ENCODE measurements around the gene ALDOB. TPM values are rescaled to one million over a fixed set of nuclear protein-coding genes. Genes with fewer than 3 reads are reported as not detected.
A peak's percentile ranks its signal among the peaks of the same experiment; 100 is the strongest.

The ALDOB gene
- total and polyA plus RNA-seq, 4 donors: 527 to 2,132 (median 1,808) TPM

DNA sequence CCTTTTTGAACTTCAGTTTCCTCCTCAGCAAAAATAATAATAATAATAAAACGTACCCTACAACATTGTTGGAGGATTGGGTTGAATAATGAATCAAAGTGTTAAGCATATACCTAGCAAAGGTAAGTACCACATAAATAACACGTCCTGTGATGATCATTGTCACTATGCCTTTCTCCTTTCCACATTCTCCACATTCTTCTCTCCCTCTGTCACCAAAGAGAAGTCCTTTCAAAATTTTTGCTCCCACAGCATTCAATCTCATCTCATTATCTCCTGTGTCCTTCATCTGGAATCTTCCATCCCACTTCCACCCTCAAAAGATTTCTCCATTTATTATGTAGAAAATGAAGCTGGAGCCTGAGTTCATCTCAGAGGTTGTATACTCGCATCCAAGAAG lies 7.2 kb upstream of the ALDOB start:
- 42% methylated on average over 3 of the region's 3 CpGs for WGBS
- no peak for DNase-seq (ENCODE audit: low spot score)
- H3K27ac ChIP-seq (ENCODE audit: low read depth in 1 of 2, low read length in 2 of 2): peak overlapping the region; percentile 91 to 94
- no peak for TF ChIP-seq EGR1 (IDR thresholded peaks at IDR 0.05; ENCODE audit: low read depth in 2 of 2)
- TF ChIP-seq HNF4G (IDR thresholded peaks at IDR 0.05): peak; percentile 4
- H3K27me3 ChIP-seq (ENCODE audit: control insufficient read depth in 4 of 4, insufficient read depth in 4 of 4, low read length in 3 of 4): no peaks in the 10 kb centered on the region
- peak overlapping the region; percentile 71 to 87 for H3K9ac ChIP-seq (ENCODE audit: low read depth in 1 of 2, low read length in 2 of 2)
- H3K4me1 ChIP-seq (ENCODE audit: control insufficient read depth in 4 of 4, insufficient read depth in 4 of 4, low read length in 3 of 4): peaks cover 4 to 52% (median 23%) of the 10 kb centered on the region in 4 donors
- no peaks in the 10 kb centered on the region for H3K9me3 ChIP-seq (ENCODE audit: control insufficient read depth in 4 of 4, low read length in 3 of 4)
- H3K4me3 ChIP-seq (ENCODE audit: low read depth in 1 of 3, low read length in 3 of 3): peak overlapping the region in 2 of 3 donors; percentile 11 to 32
- no peaks in the 10 kb centered on the region for H3K36me3 ChIP-seq (ENCODE audit: control insufficient read depth in 4 of 4, insufficient read depth in 3 of 4, low read depth in 1 of 4, low read length in 3 of 4)

DNA sequence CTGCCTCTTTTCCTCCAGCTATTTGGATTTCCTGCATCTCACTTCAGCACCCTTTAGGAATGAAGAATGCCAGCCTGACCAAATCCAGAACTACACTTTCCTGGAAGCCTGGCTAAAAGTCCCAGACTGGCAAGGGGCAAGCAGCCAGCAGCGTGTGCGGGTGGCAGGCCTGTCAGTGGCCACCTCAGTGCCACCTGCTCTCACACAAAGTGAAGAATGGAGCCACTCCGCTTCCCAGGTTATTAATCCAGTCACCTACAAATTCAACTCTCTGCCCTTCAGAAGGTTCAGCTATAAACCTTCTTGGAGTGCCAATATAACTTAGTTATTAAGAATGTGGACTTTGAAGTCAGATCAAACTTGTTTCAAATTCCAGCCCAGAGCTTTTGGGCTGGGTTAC lies 6.7 kb upstream of the ALDOB start:
- Histone ChIP-seq H3K9ac (ENCODE audit: low read depth in 1 of 2, low read length in 2 of 2) (peak overlapping the region; percentile 71 to 87), H3K36me3 (ENCODE audit: control insufficient read depth in 4 of 4, insufficient read depth in 3 of 4, low read depth in 1 of 4, low read length in 3 of 4) (no peaks in the 10 kb centered on the region), H3K27me3 (ENCODE audit: control insufficient read depth in 4 of 4, insufficient read depth in 4 of 4, low read length in 3 of 4) (no peaks in the 10 kb centered on the region), H3K27ac (ENCODE audit: low read depth in 1 of 2, low read length in 2 of 2) (peak overlapping the region; percentile 91 to 94), H3K4me1 (ENCODE audit: control insufficient read depth in 4 of 4, insufficient read depth in 4 of 4, low read length in 3 of 4) (peaks cover 4 to 56% (median 23%) of the 10 kb centered on the region in 4 donors), H3K9me3 (ENCODE audit: control insufficient read depth in 4 of 4, low read length in 3 of 4) (no peaks in the 10 kb centered on the region), H3K4me3 (ENCODE audit: low read depth in 1 of 3, low read length in 3 of 3) (peak overlapping the region in 2 of 3 donors; percentile 16 to 50)
- TF ChIP-seq, protein P1, sequence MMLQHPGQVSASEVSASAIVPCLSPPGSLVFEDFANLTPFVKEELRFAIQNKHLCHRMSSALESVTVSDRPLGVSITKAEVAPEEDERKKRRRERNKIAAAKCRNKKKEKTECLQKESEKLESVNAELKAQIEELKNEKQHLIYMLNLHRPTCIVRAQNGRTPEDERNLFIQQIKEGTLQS (IDR thresholded peaks at IDR 0.05): no peak
- TF ChIP-seq GABPA (IDR thresholded peaks at IDR 0.05 in 1 of 2, conservative IDR thresholded peaks at IDR 0.05 in 1 of 2): no peak
- TF ChIP-seq, protein P2, sequence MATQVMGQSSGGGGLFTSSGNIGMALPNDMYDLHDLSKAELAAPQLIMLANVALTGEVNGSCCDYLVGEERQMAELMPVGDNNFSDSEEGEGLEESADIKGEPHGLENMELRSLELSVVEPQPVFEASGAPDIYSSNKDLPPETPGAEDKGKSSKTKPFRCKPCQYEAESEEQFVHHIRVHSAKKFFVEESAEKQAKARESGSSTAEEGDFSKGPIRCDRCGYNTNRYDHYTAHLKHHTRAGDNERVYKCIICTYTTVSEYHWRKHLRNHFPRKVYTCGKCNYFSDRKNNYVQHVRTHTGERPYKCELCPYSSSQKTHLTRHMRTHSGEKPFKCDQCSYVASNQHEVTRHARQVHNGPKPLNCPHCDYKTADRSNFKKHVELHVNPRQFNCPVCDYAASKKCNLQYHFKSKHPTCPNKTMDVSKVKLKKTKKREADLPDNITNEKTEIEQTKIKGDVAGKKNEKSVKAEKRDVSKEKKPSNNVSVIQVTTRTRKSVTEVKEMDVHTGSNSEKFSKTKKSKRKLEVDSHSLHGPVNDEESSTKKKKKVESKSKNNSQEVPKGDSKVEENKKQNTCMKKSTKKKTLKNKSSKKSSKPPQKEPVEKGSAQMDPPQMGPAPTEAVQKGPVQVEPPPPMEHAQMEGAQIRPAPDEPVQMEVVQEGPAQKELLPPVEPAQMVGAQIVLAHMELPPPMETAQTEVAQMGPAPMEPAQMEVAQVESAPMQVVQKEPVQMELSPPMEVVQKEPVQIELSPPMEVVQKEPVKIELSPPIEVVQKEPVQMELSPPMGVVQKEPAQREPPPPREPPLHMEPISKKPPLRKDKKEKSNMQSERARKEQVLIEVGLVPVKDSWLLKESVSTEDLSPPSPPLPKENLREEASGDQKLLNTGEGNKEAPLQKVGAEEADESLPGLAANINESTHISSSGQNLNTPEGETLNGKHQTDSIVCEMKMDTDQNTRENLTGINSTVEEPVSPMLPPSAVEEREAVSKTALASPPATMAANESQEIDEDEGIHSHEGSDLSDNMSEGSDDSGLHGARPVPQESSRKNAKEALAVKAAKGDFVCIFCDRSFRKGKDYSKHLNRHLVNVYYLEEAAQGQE (IDR thresholded peaks at IDR 0.05): peak; percentile 32
- peak; percentile 13 for TF ChIP-seq HNF4G (IDR thresholded peaks at IDR 0.05)
- no peak for TF ChIP-seq FOXA1 (IDR thresholded peaks at IDR 0.05)
- TF ChIP-seq RAD21 (IDR thresholded peaks at IDR 0.05): no peak
- peak; percentile 37 for TF ChIP-seq YY1 (IDR thresholded peaks at IDR 0.05)
- TF ChIP-seq, protein P3, sequence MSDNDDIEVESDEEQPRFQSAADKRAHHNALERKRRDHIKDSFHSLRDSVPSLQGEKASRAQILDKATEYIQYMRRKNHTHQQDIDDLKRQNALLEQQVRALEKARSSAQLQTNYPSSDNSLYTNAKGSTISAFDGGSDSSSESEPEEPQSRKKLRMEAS (IDR thresholded peaks at IDR 0.05): peak; percentile 36
- TF ChIP-seq, protein P4, sequence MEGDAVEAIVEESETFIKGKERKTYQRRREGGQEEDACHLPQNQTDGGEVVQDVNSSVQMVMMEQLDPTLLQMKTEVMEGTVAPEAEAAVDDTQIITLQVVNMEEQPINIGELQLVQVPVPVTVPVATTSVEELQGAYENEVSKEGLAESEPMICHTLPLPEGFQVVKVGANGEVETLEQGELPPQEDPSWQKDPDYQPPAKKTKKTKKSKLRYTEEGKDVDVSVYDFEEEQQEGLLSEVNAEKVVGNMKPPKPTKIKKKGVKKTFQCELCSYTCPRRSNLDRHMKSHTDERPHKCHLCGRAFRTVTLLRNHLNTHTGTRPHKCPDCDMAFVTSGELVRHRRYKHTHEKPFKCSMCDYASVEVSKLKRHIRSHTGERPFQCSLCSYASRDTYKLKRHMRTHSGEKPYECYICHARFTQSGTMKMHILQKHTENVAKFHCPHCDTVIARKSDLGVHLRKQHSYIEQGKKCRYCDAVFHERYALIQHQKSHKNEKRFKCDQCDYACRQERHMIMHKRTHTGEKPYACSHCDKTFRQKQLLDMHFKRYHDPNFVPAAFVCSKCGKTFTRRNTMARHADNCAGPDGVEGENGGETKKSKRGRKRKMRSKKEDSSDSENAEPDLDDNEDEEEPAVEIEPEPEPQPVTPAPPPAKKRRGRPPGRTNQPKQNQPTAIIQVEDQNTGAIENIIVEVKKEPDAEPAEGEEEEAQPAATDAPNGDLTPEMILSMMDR (IDR thresholded peaks at IDR 0.05; ENCODE audit: low read depth, low read length, missing input control): no peak
- no peak for TF ChIP-seq EGR1 (IDR thresholded peaks at IDR 0.05; ENCODE audit: low read depth in 2 of 2)
- no peak for TF ChIP-seq JUND (IDR thresholded peaks at IDR 0.05)
- peak; percentile 63 to 74 for TF ChIP-seq HNF4A (conservative IDR thresholded peaks at IDR 0.05)
- peak; percentile 84 for TF ChIP-seq TAF1 (conservative IDR thresholded peaks at IDR 0.05)
- TF ChIP-seq, protein P5, sequence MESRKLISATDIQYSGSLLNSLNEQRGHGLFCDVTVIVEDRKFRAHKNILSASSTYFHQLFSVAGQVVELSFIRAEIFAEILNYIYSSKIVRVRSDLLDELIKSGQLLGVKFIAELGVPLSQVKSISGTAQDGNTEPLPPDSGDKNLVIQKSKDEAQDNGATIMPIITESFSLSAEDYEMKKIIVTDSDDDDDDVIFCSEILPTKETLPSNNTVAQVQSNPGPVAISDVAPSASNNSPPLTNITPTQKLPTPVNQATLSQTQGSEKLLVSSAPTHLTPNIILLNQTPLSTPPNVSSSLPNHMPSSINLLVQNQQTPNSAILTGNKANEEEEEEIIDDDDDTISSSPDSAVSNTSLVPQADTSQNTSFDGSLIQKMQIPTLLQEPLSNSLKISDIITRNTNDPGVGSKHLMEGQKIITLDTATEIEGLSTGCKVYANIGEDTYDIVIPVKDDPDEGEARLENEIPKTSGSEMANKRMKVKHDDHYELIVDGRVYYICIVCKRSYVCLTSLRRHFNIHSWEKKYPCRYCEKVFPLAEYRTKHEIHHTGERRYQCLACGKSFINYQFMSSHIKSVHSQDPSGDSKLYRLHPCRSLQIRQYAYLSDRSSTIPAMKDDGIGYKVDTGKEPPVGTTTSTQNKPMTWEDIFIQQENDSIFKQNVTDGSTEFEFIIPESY (IDR thresholded peaks at IDR 0.05): no peak
- no peak for TF ChIP-seq FOXA2 (IDR thresholded peaks at IDR 0.05)
- TF ChIP-seq SP1 (IDR thresholded peaks at IDR 0.05): peak; percentile 65
- TF ChIP-seq RXRA (IDR thresholded peaks at IDR 0.05): peak; percentile 48 to 57
- TF ChIP-seq NR2F2 (IDR thresholded peaks at IDR 0.05): no peak
- 40% methylated on average over 3 of the region's 3 CpGs for WGBS
- DNase-seq (ENCODE audit: low spot score): no peak
